ENCODE data around the gene CA12.

- TF ChIP-seq, protein P1, sequence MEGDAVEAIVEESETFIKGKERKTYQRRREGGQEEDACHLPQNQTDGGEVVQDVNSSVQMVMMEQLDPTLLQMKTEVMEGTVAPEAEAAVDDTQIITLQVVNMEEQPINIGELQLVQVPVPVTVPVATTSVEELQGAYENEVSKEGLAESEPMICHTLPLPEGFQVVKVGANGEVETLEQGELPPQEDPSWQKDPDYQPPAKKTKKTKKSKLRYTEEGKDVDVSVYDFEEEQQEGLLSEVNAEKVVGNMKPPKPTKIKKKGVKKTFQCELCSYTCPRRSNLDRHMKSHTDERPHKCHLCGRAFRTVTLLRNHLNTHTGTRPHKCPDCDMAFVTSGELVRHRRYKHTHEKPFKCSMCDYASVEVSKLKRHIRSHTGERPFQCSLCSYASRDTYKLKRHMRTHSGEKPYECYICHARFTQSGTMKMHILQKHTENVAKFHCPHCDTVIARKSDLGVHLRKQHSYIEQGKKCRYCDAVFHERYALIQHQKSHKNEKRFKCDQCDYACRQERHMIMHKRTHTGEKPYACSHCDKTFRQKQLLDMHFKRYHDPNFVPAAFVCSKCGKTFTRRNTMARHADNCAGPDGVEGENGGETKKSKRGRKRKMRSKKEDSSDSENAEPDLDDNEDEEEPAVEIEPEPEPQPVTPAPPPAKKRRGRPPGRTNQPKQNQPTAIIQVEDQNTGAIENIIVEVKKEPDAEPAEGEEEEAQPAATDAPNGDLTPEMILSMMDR (conservative IDR thresholded peaks at IDR 0.05; ENCODE audit: low read length): no peak
- no peak for TF ChIP-seq EZH2phosphoT487 (IDR thresholded peaks at IDR 0.05; ENCODE audit: borderline replicate concordance)
These were observed 8.4 kb upstream of the CA12 start for GRCh38 chr15:63389902-63390670.
